ENCODE data around the gene CEP112.
"Not testable (repeated sequence)": the region's sequence is repeated elsewhere in the genome, so short reads cannot be mapped to it uniquely, and the experiment has no call there.

Gene CEP112

GRCh38 chr17:66088173-66088572 lies 103.8 kb downstream of the CEP112 start:
- no peak overlapping the region for H3K4me3 ChIP-seq (ENCODE audit: low read depth, low read length)
- TF ChIP-seq MAX (IDR thresholded peaks at IDR 0.05; ENCODE audit: low read depth, low read length) (no peak), MYC (IDR thresholded peaks at IDR 0.05; ENCODE audit: low read depth, low read length) (no peak), POLR2A (IDR thresholded peaks at IDR 0.05; ENCODE audit: extremely low read depth, insufficient read length) (no peak), CTCF (IDR thresholded peaks at IDR 0.05; ENCODE audit: low read depth, low read length) (no peak)
- no peak for DNase-seq (ENCODE audit: low read depth)

GRCh38 chr17:66087073-66087472 lies 104.9 kb downstream of the CEP112 start:
- no peak overlapping the region for H3K4me3 ChIP-seq (ENCODE audit: low read depth, low read length)
- DNase-seq (ENCODE audit: low read depth) = no peak
- TF ChIP-seq CTCF (IDR thresholded peaks at IDR 0.05; ENCODE audit: low read depth, low read length) (no peak), POLR2A (IDR thresholded peaks at IDR 0.05; ENCODE audit: extremely low read depth, insufficient read length) (no peak), MAX (IDR thresholded peaks at IDR 0.05; ENCODE audit: low read depth, low read length) (no peak), MYC (IDR thresholded peaks at IDR 0.05; ENCODE audit: low read depth, low read length) (no peak)

- H3K4me3 ChIP-seq (ENCODE audit: low read depth, low read length) = no peak overlapping the region
- TF ChIP-seq CTCF (IDR thresholded peaks at IDR 0.05; ENCODE audit: low read depth, low read length) (no peak), MAX (IDR thresholded peaks at IDR 0.05; ENCODE audit: low read depth, low read length) (no peak), MYC (IDR thresholded peaks at IDR 0.05; ENCODE audit: low read depth, low read length) (no peak), POLR2A (IDR thresholded peaks at IDR 0.05; ENCODE audit: extremely low read depth, insufficient read length) (no peak)
- DNase-seq (ENCODE audit: low read depth) = no peak
Measured at GRCh38 chr17:66085221-66085620, 106.7 kb downstream of the CEP112 start.

GRCh38 chr17:66080670-66081069 lies 111.3 kb downstream of the CEP112 start:
- H3K4me3 ChIP-seq (ENCODE audit: low read depth, low read length); DNase-seq (ENCODE audit: low read depth): not testable (repeated sequence)

- TF ChIP-seq MYC (IDR thresholded peaks at IDR 0.05; ENCODE audit: low read depth, low read length) = no peak
- no peak for TF ChIP-seq MAX (IDR thresholded peaks at IDR 0.05; ENCODE audit: low read depth, low read length)
- TF ChIP-seq CTCF (IDR thresholded peaks at IDR 0.05; ENCODE audit: low read depth, low read length) = no peak
- no peak for TF ChIP-seq POLR2A (IDR thresholded peaks at IDR 0.05; ENCODE audit: extremely low read depth, insufficient read length)
- no peak overlapping the region for H3K4me3 ChIP-seq (ENCODE audit: low read depth, low read length)
- DNase-seq (ENCODE audit: low read depth) = no peak
Measured at GRCh38 chr17:66076546-66077190, 115.3 kb downstream of the CEP112 start.

GRCh38 chr17:66073384-66073783 lies 118.5 kb downstream of the CEP112 start:
- DNase-seq (ENCODE audit: low read depth) = no peak
- no peak overlapping the region for H3K4me3 ChIP-seq (ENCODE audit: low read depth, low read length)
- TF ChIP-seq POLR2A (IDR thresholded peaks at IDR 0.05; ENCODE audit: extremely low read depth, insufficient read length) = no peak
- no peak for TF ChIP-seq CTCF (IDR thresholded peaks at IDR 0.05; ENCODE audit: low read depth, low read length)
- no peak for TF ChIP-seq MYC (IDR thresholded peaks at IDR 0.05; ENCODE audit: low read depth, low read length)
- TF ChIP-seq MAX (IDR thresholded peaks at IDR 0.05; ENCODE audit: low read depth, low read length) = no peak

Data from NB4 (cell line).